Measurements from ENCODE around the gene MN1. TPM values are rescaled to one million over a fixed set of nuclear protein-coding genes. Genes with fewer than 3 reads are reported as not detected.

Gene MN1
- total RNA-seq, 4 donors from 2014 or later: 2.0 to 9.7 (median 8.2) TPM

GRCh38 chr22:27718186-27719035, 83.1 kb downstream of the MN1 start:
- no peaks in the 10 kb centered on the region for H3K9me3 ChIP-seq
- TF ChIP-seq POLR2A (IDR thresholded peaks at IDR 0.05) (no peak), CTCF (IDR thresholded peaks at IDR 0.05) (no peak)
- no peak overlapping the region for H3K4me3 ChIP-seq
- DNase-seq: peak; percentile 58 to 72
- H3K27me3 ChIP-seq: no peaks in the 10 kb centered on the region
- H3K4me1 ChIP-seq: no peaks in the 10 kb centered on the region
- H3K27ac ChIP-seq: peak overlapping the region; percentile 4 to 40
- H3K36me3 ChIP-seq: no peaks in the 10 kb centered on the region
- intact Hi-C loops (cut with DNase I; ENCODE audit: low total_unique reads): loop anchor here (10.0 kb wide), 1 partner anchor 64 kb away; no protein-coding TSS in a partner anchor

DNA sequence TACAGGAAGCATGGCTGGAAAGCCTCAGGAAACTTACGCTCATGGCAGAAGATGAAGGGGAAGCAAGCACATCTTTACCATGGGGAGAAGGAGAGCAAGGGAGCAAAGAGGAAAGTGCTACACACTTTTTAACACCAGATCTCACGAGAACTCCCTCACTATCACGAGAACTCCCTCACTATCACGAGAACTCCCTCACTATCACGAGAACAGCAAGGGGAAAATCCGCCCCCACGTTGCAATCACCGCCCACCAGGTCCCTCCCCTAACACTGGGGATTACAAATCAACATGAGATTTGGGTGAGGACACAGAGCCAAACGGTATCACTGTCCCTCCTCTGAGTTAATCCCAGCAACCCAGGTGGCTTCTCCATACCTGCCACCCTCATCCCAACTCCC, 84.5 kb downstream of the MN1 start:
- intact Hi-C loops (cut with DNase I; ENCODE audit: low total_unique reads): loop anchor here (10.0 kb wide), 1 partner anchor 62 kb away; no protein-coding TSS in a partner anchor
- Histone ChIP-seq H3K9me3 (no peaks in the 10 kb centered on the region), H3K36me3 (no peaks in the 10 kb centered on the region), H3K4me1 (no peaks in the 10 kb centered on the region), H3K27me3 (no peaks in the 10 kb centered on the region), H3K27ac (no peak overlapping the region), H3K4me3 (no peak overlapping the region)
- no peak for DNase-seq
- TF ChIP-seq CTCF (IDR thresholded peaks at IDR 0.05) (no peak), POLR2A (IDR thresholded peaks at IDR 0.05) (no peak)

GRCh38 chr22:27716074-27716473, 85.5 kb downstream of the MN1 start:
- TF ChIP-seq POLR2A (IDR thresholded peaks at IDR 0.05) (no peak), CTCF (IDR thresholded peaks at IDR 0.05) (no peak)
- Histone ChIP-seq H3K4me3 (no peak overlapping the region), H3K4me1 (no peaks in the 10 kb centered on the region), H3K27ac (no peak overlapping the region), H3K9me3 (no peaks in the 10 kb centered on the region), H3K27me3 (no peaks in the 10 kb centered on the region), H3K36me3 (no peaks in the 10 kb centered on the region)
- intact Hi-C loops (cut with DNase I; ENCODE audit: low total_unique reads): loop anchor here (10.0 kb wide), 1 partner anchor 61 kb away; no protein-coding TSS in a partner anchor
- no peak for DNase-seq

GRCh38 chr22:27715106-27715505, 86.5 kb downstream of the MN1 start:
- intact Hi-C loops (cut with DNase I; ENCODE audit: low total_unique reads): loop anchor here (10.0 kb wide), 1 partner anchor 60 kb away; no protein-coding TSS in a partner anchor
- Histone ChIP-seq H3K27me3 (no peaks in the 10 kb centered on the region), H3K36me3 (no peaks in the 10 kb centered on the region), H3K9me3 (no peaks in the 10 kb centered on the region), H3K27ac (no peak overlapping the region), H3K4me1 (no peaks in the 10 kb centered on the region), H3K4me3 (no peak overlapping the region)
- TF ChIP-seq POLR2A (IDR thresholded peaks at IDR 0.05) (no peak), CTCF (IDR thresholded peaks at IDR 0.05) (no peak)
- no peak for DNase-seq

DNA sequence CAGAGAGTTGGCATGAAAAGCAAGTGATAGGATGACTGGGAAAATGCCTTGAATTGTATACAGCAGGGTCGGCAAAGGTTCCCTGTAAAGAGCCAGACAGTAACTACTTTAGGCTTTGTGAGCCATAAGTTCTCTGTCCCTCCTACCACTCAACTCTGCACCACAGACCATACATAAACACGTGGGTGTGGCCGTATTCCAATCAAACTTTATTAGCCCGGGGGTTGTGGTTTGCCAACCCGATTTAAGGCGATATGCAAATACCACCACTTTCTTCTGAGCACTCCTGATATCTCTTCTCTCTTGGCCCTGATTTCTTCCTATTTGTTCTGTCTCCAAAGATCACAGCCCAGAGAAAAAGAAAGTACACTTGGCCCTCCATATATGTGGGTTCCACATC, 87.5 kb downstream of the MN1 start:
- Histone ChIP-seq H3K27me3 (no peaks in the 10 kb centered on the region), H3K4me3 (no peak overlapping the region), H3K36me3 (no peaks in the 10 kb centered on the region), H3K4me1 (no peaks in the 10 kb centered on the region), H3K9me3 (no peaks in the 10 kb centered on the region), H3K27ac (no peak overlapping the region)
- DNase-seq: no peak
- TF ChIP-seq CTCF (IDR thresholded peaks at IDR 0.05) (no peak), POLR2A (IDR thresholded peaks at IDR 0.05) (no peak)
- intact Hi-C loops (cut with DNase I; ENCODE audit: low total_unique reads): loop anchor here (10.0 kb wide), 1 partner anchor 59 kb away; no protein-coding TSS in a partner anchor

Data from uterus (tissue), 4 donors.